Measurements from ENCODE around the gene LAMA4.
"Not testable (repeated sequence)": the region's sequence is repeated elsewhere in the genome, so short reads cannot be mapped to it uniquely, and the experiment has no call there.

DNA sequence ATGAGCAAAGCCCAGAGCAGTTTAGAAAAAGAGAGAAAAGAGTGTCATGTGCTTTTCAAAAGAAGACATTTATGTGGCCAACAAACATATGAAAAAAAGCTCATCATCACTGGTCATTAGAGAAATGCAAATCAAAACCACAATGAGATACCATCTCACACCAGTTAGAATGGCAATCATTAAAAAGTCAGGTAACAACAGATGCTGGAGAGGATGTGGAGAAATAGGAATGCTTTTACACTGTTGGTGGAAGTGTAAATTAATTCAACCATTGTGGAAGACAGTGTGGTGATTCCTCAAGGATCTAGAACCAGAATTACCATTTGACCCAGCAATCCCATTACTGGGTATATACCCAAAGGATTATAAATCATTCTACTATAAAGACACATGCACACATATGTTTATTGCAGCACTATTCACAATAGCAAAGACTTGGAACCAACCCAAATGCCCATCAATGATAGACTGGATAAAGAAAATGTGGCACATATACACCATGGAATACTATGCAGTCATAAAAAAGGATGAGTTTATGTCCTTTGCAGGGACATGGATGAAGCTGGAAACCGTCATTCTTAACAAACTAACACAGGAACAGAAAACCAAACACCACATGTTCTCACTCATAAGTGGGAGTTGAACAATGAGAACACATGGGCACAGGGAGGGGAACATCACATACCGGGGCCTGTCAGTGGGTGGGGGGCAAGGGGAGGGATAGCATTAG lies 54.0 kb downstream of the LAMA4 start:
- not testable (repeated sequence) for TF ChIP-seq CTCF, EP300, POLR2A (IDR thresholded peaks at IDR 0.05)
